ENCODE data around the gene OPCML. TPM values are rescaled to one million over a fixed set of nuclear protein-coding genes. Genes with fewer than 3 reads are reported as not detected.

The OPCML gene
- total and polyA plus RNA-seq, 4 donors: under 0.01 to 0.01 TPM; not detected in 2

DNA sequence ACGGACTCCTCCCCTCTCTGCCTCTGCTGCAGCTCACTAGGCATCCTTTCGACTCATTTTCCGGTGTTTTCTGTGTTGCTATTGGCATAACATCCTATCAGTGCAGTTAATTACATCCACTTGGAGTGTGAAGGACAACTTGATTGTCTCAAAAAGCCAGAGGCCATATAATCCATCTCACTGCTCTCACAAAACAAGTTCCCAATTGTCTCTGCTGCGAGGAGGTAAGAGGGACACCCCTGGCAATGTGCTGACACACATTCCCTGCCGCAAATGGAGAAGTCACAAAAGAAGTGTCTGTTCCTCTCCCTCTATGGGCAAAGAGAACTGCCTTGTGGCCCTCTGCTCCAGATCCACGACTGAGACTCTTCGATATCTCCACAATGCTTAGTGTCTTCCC is 618.4 kb downstream of the OPCML start (continued):
- no peak for TF ChIP-seq CTCF (IDR thresholded peaks at IDR 0.05; ENCODE audit: low read depth, low read length, missing input control)
- TF ChIP-seq GABPA (IDR thresholded peaks at IDR 0.05 in 1 of 2, conservative IDR thresholded peaks at IDR 0.05 in 1 of 2): no peak
- no peak for TF ChIP-seq FOXA1 (IDR thresholded peaks at IDR 0.05)
- no peak for TF ChIP-seq TAF1 (conservative IDR thresholded peaks at IDR 0.05)
- TF ChIP-seq HNF4G (IDR thresholded peaks at IDR 0.05): no peak

DNA sequence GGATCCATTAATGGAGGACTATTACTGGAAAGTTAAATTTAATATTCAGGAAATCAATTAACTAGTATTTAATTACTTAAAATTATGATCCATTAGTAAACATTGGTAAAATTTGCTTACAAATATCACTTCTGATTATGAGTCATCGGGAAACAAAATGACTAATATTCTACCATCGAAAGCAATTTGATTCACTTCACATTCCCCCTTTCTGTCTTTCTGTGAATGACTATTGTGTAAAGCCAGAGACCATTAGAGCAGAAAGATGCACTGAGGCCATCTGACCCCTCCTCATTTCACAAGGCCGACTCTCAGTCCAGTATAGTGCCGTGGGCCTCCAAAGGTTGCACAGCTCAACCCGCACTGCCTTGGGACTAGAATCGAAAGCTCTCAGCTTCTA is 619.0 kb downstream of the OPCML start:
- Histone ChIP-seq H3K4me3 (ENCODE audit: low read depth in 1 of 3, low read length in 3 of 3) (no peak overlapping the region), H3K9me3 (ENCODE audit: control insufficient read depth in 4 of 4, low read length in 3 of 4) (no peaks in the 10 kb centered on the region), H3K9ac (ENCODE audit: low read depth in 1 of 2, low read length in 2 of 2) (no peak overlapping the region), H3K27me3 (ENCODE audit: control insufficient read depth in 4 of 4, insufficient read depth in 4 of 4, low read length in 3 of 4) (no peaks in the 10 kb centered on the region), H3K4me1 (ENCODE audit: control insufficient read depth in 4 of 4, insufficient read depth in 4 of 4, low read length in 3 of 4) (no peaks in the 10 kb centered on the region), H3K27ac (ENCODE audit: low read depth in 1 of 2, low read length in 2 of 2) (no peak overlapping the region), H3K36me3 (ENCODE audit: control insufficient read depth in 4 of 4, insufficient read depth in 3 of 4, low read depth in 1 of 4, low read length in 3 of 4) (no peaks in the 10 kb centered on the region)
- DNase-seq (ENCODE audit: low spot score): no peak
- TF ChIP-seq EGR1 (IDR thresholded peaks at IDR 0.05; ENCODE audit: low read depth in 2 of 2) (no peak), ZBTB33 (IDR thresholded peaks at IDR 0.05) (no peak), CTCF (IDR thresholded peaks at IDR 0.05; ENCODE audit: low read depth, low read length, missing input control) (no peak), RXRA (IDR thresholded peaks at IDR 0.05) (no peak), MAX (IDR thresholded peaks at IDR 0.05) (no peak), TAF1 (conservative IDR thresholded peaks at IDR 0.05) (no peak), HNF4A (conservative IDR thresholded peaks at IDR 0.05) (no peak), FOXA2 (IDR thresholded peaks at IDR 0.05) (no peak), GABPA (IDR thresholded peaks at IDR 0.05 in 1 of 2, conservative IDR thresholded peaks at IDR 0.05 in 1 of 2) (no peak), YY1 (IDR thresholded peaks at IDR 0.05) (no peak), FOXA1 (IDR thresholded peaks at IDR 0.05) (no peak), JUND (IDR thresholded peaks at IDR 0.05) (no peak), ATF3 (IDR thresholded peaks at IDR 0.05) (no peak), RAD21 (IDR thresholded peaks at IDR 0.05) (no peak), HNF4G (IDR thresholded peaks at IDR 0.05) (no peak), NR2F2 (IDR thresholded peaks at IDR 0.05) (no peak)
- TF ChIP-seq, protein P1, sequence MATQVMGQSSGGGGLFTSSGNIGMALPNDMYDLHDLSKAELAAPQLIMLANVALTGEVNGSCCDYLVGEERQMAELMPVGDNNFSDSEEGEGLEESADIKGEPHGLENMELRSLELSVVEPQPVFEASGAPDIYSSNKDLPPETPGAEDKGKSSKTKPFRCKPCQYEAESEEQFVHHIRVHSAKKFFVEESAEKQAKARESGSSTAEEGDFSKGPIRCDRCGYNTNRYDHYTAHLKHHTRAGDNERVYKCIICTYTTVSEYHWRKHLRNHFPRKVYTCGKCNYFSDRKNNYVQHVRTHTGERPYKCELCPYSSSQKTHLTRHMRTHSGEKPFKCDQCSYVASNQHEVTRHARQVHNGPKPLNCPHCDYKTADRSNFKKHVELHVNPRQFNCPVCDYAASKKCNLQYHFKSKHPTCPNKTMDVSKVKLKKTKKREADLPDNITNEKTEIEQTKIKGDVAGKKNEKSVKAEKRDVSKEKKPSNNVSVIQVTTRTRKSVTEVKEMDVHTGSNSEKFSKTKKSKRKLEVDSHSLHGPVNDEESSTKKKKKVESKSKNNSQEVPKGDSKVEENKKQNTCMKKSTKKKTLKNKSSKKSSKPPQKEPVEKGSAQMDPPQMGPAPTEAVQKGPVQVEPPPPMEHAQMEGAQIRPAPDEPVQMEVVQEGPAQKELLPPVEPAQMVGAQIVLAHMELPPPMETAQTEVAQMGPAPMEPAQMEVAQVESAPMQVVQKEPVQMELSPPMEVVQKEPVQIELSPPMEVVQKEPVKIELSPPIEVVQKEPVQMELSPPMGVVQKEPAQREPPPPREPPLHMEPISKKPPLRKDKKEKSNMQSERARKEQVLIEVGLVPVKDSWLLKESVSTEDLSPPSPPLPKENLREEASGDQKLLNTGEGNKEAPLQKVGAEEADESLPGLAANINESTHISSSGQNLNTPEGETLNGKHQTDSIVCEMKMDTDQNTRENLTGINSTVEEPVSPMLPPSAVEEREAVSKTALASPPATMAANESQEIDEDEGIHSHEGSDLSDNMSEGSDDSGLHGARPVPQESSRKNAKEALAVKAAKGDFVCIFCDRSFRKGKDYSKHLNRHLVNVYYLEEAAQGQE (IDR thresholded peaks at IDR 0.05): no peak
- WGBS: 91% methylated on average over 6 of the region's 6 CpGs
